Right lobe of liver (tissue), 4 donors: Measurements from ENCODE around the gene TBC1D25.

Experiments used
- POLR2A ChIP-seq: fragments of 450-650 bp; IDR thresholded peaks from one replicate; pipeline ENCODE4 v1.6.1; 2017; ENCODE audit warnings: antibody characterized with exemption, mild to moderate bottlenecking
- TF ChIP-seq, protein P1 (sequence below), 4 donors: fragments of 200-600 bp in 3 of 4; fragments of 450-650 bp in 1 of 4; IDR thresholded peaks; one replicate each; pipeline versions ENCODE4 v1.5.1 to v1.8.0; 2016 to 2022; ENCODE audit warnings: antibody characterized with exemption in 4 of 4, mild to moderate bottlenecking in 2 of 4
- donor health status: DM: no; HTN: no; CAD: no.
- donor health status: DM: no; HTN: no; CAD: no.
- donor health status: DM: no; HTN: yes; CAD: no.

DNA sequence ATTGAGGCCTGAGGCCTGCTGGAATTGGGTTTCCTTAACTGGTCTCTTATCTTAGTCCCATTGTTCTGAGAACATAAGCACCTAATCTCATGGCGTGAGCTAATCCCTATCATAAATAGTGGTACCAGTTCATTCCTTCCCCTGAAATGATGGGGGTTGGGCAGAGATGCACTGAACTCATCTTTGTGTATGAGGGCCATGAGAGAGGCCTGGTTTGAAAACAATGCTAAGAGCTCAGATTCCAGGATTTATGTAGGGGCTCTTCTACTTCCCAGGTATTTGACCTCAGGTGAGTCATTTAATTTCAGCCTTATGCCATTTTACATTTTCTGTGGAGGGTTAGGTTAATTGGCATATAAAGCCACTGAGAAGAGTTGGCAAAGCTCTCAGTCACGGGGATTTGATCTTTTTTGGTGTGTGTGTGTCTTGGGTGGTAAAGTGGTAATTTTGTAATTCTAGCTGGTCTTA is 39.2 kb downstream of the TBC1D25 start:
- TF ChIP-seq, protein P1, sequence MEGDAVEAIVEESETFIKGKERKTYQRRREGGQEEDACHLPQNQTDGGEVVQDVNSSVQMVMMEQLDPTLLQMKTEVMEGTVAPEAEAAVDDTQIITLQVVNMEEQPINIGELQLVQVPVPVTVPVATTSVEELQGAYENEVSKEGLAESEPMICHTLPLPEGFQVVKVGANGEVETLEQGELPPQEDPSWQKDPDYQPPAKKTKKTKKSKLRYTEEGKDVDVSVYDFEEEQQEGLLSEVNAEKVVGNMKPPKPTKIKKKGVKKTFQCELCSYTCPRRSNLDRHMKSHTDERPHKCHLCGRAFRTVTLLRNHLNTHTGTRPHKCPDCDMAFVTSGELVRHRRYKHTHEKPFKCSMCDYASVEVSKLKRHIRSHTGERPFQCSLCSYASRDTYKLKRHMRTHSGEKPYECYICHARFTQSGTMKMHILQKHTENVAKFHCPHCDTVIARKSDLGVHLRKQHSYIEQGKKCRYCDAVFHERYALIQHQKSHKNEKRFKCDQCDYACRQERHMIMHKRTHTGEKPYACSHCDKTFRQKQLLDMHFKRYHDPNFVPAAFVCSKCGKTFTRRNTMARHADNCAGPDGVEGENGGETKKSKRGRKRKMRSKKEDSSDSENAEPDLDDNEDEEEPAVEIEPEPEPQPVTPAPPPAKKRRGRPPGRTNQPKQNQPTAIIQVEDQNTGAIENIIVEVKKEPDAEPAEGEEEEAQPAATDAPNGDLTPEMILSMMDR (IDR thresholded peaks at IDR 0.05): no peak
- no peak for TF ChIP-seq POLR2A
